Stimulated activated CD4-positive, alpha-beta T cell treated with anti-CD3 and anti-CD28 coated beads, Interleukin-2, amount 100 ng/mL, for 4 hours (primary cell): Measurements from ENCODE around the gene PARD3B.

Experiments
- DNase-seq: peaks from one replicate; pipeline ENCODE4 v3.0.0-alpha.2; 2020; ENCODE audit warnings: low read depth

The PARD3B gene

GRCh38 chr2:204771721-204772120 lies 226.4 kb downstream of the PARD3B start:
- DNase-seq: no peak

GRCh38 chr2:204772546-204772945 lies 227.3 kb downstream of the PARD3B start:
- no peak for DNase-seq

GRCh38 chr2:204775766-204776165 lies 230.5 kb downstream of the PARD3B start:
- DNase-seq: no peak

GRCh38 chr2:204776781-204777559 lies 231.7 kb downstream of the PARD3B start:
- no peak for DNase-seq

- no peak for DNase-seq
Observed at GRCh38 chr2:204779771-204780170, 234.5 kb downstream of the PARD3B start.

- no peak for DNase-seq
Observed at GRCh38 chr2:204781941-204782340, 236.7 kb downstream of the PARD3B start.

GRCh38 chr2:204790076-204790475 lies 244.8 kb downstream of the PARD3B start:
- no peak for DNase-seq

GRCh38 chr2:204791230-204791629 lies 246.0 kb downstream of the PARD3B start:
- no peak for DNase-seq

- DNase-seq: no peak
Observed at GRCh38 chr2:204794624-204795023, 249.3 kb downstream of the PARD3B start.

- DNase-seq: no peak
Observed at GRCh38 chr2:204795156-204795555, 249.9 kb downstream of the PARD3B start.

- DNase-seq: no peak
Observed at GRCh38 chr2:204796581-204796980, 251.3 kb downstream of the PARD3B start.

- DNase-seq: no peak
Observed at GRCh38 chr2:204799791-204800190, 254.5 kb downstream of the PARD3B start.

- no peak for DNase-seq
Observed at GRCh38 chr2:204808494-204808893, 263.2 kb downstream of the PARD3B start.

- DNase-seq: no peak
Observed at GRCh38 chr2:204824751-204825453, 279.6 kb downstream of the PARD3B start.

GRCh38 chr2:204825681-204826080 lies 280.4 kb downstream of the PARD3B start:
- no peak for DNase-seq

GRCh38 chr2:204827701-204828590 lies 282.7 kb downstream of the PARD3B start:
- DNase-seq: no peak

- no peak for DNase-seq
Observed at GRCh38 chr2:204834716-204835384, 289.6 kb downstream of the PARD3B start.

- no peak for DNase-seq
Observed at GRCh38 chr2:204835786-204836185, 290.5 kb downstream of the PARD3B start.

- DNase-seq: no peak
Observed at GRCh38 chr2:204840504-204840903, 295.2 kb downstream of the PARD3B start.

- DNase-seq: no peak
Observed at GRCh38 chr2:204842068-204842467, 296.8 kb downstream of the PARD3B start.

GRCh38 chr2:204842661-204843485 lies 297.6 kb downstream of the PARD3B start:
- DNase-seq: no peak
